A673 (cell line): ENCODE results near the gene ZNF362.

Source experiments
- CTCF ChIP-seq: fragments of 300-800, 200-600 bp; sonication (generic); conservative IDR thresholded peaks from 2 replicates; pipeline ENCODE4 v1.5.1; 2017; ENCODE audit warnings: low read depth, mild to moderate bottlenecking, antibody characterized with exemption, low read length, moderate library complexity, mixed read lengths
- EZH2 ChIP-seq: fragments of 200-600 bp; sonication (generic); IDR thresholded peaks from 2 replicates; pipeline ENCODE4 v1.6.1; 2017; ENCODE audit warnings: borderline replicate concordance, low read depth, mild to moderate bottlenecking, mixed read lengths, antibody characterized with exemption, low read length; ENCODE audit not compliant: poor library complexity, severe bottlenecking

DNA sequence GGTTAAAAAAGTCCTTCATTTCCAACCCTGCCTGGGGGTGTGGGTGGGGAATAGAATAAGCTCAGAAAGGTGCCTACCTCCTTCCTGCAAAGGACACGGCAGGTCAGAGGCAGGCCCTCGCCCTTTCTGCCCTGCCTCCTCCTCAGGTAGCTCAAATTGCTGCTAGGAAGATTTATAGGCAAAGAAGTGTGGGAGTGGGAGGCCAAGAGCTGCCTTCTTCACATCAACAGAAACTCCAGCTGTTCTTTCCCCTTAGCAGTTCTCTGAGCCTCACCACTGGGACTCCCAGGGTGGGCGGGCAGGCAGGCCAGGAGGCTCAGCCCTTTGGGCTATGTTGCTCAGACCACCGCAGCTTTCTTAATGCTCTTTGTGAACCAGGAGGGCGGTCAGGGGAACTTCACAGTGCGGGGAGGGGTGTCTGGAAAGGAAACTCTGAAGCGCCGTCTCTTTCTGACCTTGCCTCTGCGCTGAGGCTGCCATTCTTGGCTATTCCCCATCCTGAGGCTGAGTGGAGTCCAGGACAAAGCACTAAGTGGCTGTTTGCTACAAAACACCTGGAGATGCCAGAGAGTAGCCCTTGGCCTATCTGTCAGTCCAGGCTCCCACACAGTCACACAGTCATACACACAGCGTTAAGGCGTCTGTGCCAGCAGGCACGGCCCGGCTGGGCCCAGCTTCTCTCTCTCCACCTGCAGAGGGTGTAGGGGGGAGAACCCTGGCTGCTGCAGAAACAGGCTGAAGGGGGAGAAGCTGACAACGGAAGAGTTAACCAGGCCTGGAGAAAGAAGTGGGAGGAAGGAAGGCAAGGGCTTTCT lies 67.6 kb downstream of the ZNF362 start:
- no peak for TF ChIP-seq CTCF
- TF ChIP-seq EZH2 = no peak
